H9 (cell line): Measurements from ENCODE around the gene LARGE1. TPM values are rescaled to one million over a fixed set of nuclear protein-coding genes. Genes with fewer than 3 reads are reported as not detected.

ENCODE experiments used
- DNase-seq: peaks from one replicate; pipeline ENCODE4 v3.0.0-alpha.2; 2017
- H2AFZ ChIP-seq: one replicate; pipeline ENCODE4 v1.6.1; 2013; ENCODE audit warnings: mild to moderate bottlenecking, low read length, control low read depth, moderate library complexity
- H2AK5ac ChIP-seq: 2 replicates; pipeline ENCODE4 v1.6.1; 2013; ENCODE audit warnings: low read length, control low read depth, mixed read lengths; ENCODE audit not compliant: insufficient read length
- H2BK120ac ChIP-seq: one replicate; pipeline ENCODE4 v1.6.1; 2013; ENCODE audit warnings: low read depth, mild to moderate bottlenecking, low read length, control low read depth, inconsistent platforms; ENCODE audit not compliant: poor library complexity, severe bottlenecking
- H2BK12ac ChIP-seq: 2 replicates; pipeline ENCODE4 v1.6.1; 2013; ENCODE audit warnings: low read length, control low read depth, mixed read lengths, low read depth; ENCODE audit not compliant: insufficient read length
- H2BK15ac ChIP-seq: 2 replicates; pipeline ENCODE4 v1.6.1; 2013; ENCODE audit warnings: low read depth, low read length, control low read depth
- H2BK20ac ChIP-seq: one replicate; pipeline ENCODE4 v1.6.1; 2013; ENCODE audit warnings: low read depth, mild to moderate bottlenecking, low read length, control low read depth, inconsistent platforms; ENCODE audit not compliant: poor library complexity, severe bottlenecking
- H2BK5ac ChIP-seq: 2 replicates; pipeline ENCODE4 v1.6.1; 2013; ENCODE audit warnings: low read length, control low read depth, mixed read lengths; ENCODE audit not compliant: insufficient read length
- H3K14ac ChIP-seq: 2 replicates; pipeline ENCODE4 v1.6.1; 2013; ENCODE audit warnings: low read length, control low read depth; ENCODE audit not compliant: insufficient read depth
- H3K18ac ChIP-seq: 2 replicates; pipeline ENCODE4 v1.6.1; 2013; ENCODE audit warnings: low read depth, mild to moderate bottlenecking, mixed read lengths, low read length, control low read depth; ENCODE audit not compliant: insufficient read length
- H3K23ac ChIP-seq: 2 replicates; pipeline ENCODE4 v1.6.1; 2013; ENCODE audit warnings: low read length, control low read depth, mixed read lengths, low read depth; ENCODE audit not compliant: insufficient read length
- H3K23me2 ChIP-seq: 2 replicates; pipeline ENCODE4 v1.6.1; 2013; ENCODE audit warnings: low read depth, mild to moderate bottlenecking, mixed read lengths, low read length, control low read depth; ENCODE audit not compliant: insufficient read length, poor library complexity, severe bottlenecking
- H3K27ac ChIP-seq: 2 replicates; pipeline ENCODE4 v1.5.1; 2013; ENCODE audit warnings: low read length, control low read depth, mixed read lengths, low read depth; ENCODE audit not compliant: insufficient read length
- H3K27me3 ChIP-seq: 2 replicates; pipeline ENCODE4 v1.6.1; 2013; ENCODE audit warnings: low read length, control low read depth, inconsistent platforms; ENCODE audit not compliant: insufficient read depth
- H3K4ac ChIP-seq: 2 replicates; pipeline ENCODE4 v1.6.1; 2013; ENCODE audit warnings: low read depth, mild to moderate bottlenecking, control low read depth, inconsistent platforms, low read length, moderate library complexity
- H3K4me1 ChIP-seq: 2 replicates; pipeline ENCODE4 v1.6.1; 2013; ENCODE audit warnings: low read length, control low read depth, inconsistent platforms; ENCODE audit not compliant: insufficient read depth
- H3K4me2 ChIP-seq: 2 replicates; pipeline ENCODE4 v1.6.1; 2013; ENCODE audit warnings: low read length, control low read depth, mixed read lengths; ENCODE audit not compliant: insufficient read length, insufficient read depth
- H3K56ac ChIP-seq: 2 replicates; pipeline ENCODE4 v1.6.1; 2013; ENCODE audit warnings: low read depth, mild to moderate bottlenecking, mixed read lengths, low read length, control low read depth; ENCODE audit not compliant: insufficient read length
- H3K79me1 ChIP-seq: 2 replicates; pipeline ENCODE4 v1.6.1; 2013; ENCODE audit warnings: low read depth, mild to moderate bottlenecking, moderate library complexity, low read length, control low read depth, inconsistent platforms; ENCODE audit not compliant: insufficient read depth, poor library complexity, severe bottlenecking
- H3K79me2 ChIP-seq: 2 replicates; pipeline ENCODE4 v1.6.1; 2013; ENCODE audit warnings: low read length, control low read depth, inconsistent platforms; ENCODE audit not compliant: insufficient read depth
- H3K9ac ChIP-seq: 2 replicates; pipeline ENCODE4 v1.6.1; 2013; ENCODE audit warnings: low read length, control low read depth, mixed read lengths; ENCODE audit not compliant: insufficient read length; ENCODE audit errors: extremely low read depth
- H3K9me3 ChIP-seq: one replicate; pipeline ENCODE4 v1.6.1; 2013; ENCODE audit warnings: low read depth, low read length, inconsistent platforms; ENCODE audit not compliant: control insufficient read depth
- H3T11ph ChIP-seq: one replicate; pipeline ENCODE4 v1.6.1; 2013; ENCODE audit warnings: mild to moderate bottlenecking, low read length, control low read depth, inconsistent platforms
- H4K20me1 ChIP-seq: one replicate; pipeline ENCODE4 v1.6.1; 2013; ENCODE audit not compliant: control insufficient read depth, insufficient read length, insufficient read depth
- H4K5ac ChIP-seq: 2 replicates; pipeline ENCODE4 v1.6.1; 2013; ENCODE audit warnings: low read depth, mild to moderate bottlenecking, mixed read lengths, low read length, control low read depth; ENCODE audit not compliant: insufficient read length
- H4K8ac ChIP-seq: replicated peaks from 2 replicates; pipeline ENCODE4 v1.6.1; 2013; ENCODE audit warnings: low read length, control low read depth, mixed read lengths, low read depth; ENCODE audit not compliant: insufficient read length
- H4K91ac ChIP-seq: 2 replicates; pipeline ENCODE4 v1.6.1; 2013; ENCODE audit warnings: low read depth, mild to moderate bottlenecking, moderate library complexity, mixed read lengths, low read length, control low read depth; ENCODE audit not compliant: insufficient read length
- H3K27ac Mint-ChIP-seq, 3 experiments: 2 replicates in 2 of 3; 3 replicates in 1 of 3; pipeline ENCODE4 v1.8.0; 2020 to 2021; ENCODE audit warnings: mixed read lengths in 3 of 3, mild to moderate bottlenecking in 1 of 3, moderate library complexity in 1 of 3
- H3K27me3 Mint-ChIP-seq: 2 replicates; pipeline ENCODE4 v1.8.0; 2021; ENCODE audit warnings: low read depth, mild to moderate bottlenecking, moderate library complexity, mixed read lengths
- H3K36me3 Mint-ChIP-seq, 3 experiments: 2 replicates in 2 of 3; 3 replicates in 1 of 3; pipeline ENCODE4 v1.8.0; 2020 to 2021; ENCODE audit warnings: low read depth in 3 of 3, mixed read lengths in 3 of 3; ENCODE audit not compliant: insufficient read depth in 1 of 3
- H3K4me1 Mint-ChIP-seq, 2 experiments: 2 replicates each; pipeline ENCODE4 v1.8.0; 2020; ENCODE audit warnings: mixed read lengths in 2 of 2
- H3K4me3 Mint-ChIP-seq, 2 experiments: 2 replicates in 1 of 2; 3 replicates in 1 of 2; pipeline ENCODE4 v1.8.0; 2020 to 2021; ENCODE audit warnings: mild to moderate bottlenecking in 2 of 2, mixed read lengths in 2 of 2, moderate library complexity in 1 of 2
- H3K9me3 Mint-ChIP-seq, 2 experiments: 2 replicates in 1 of 2; 3 replicates in 1 of 2; pipeline ENCODE4 v1.8.0; 2020; ENCODE audit warnings: mild to moderate bottlenecking in 2 of 2, mixed read lengths in 2 of 2, moderate library complexity in 1 of 2
- WGBS: extraction: QIAGEN DNeasy Blood & Tissue Kit; methylation state at CpG from one replicate; pipeline ENCODE4 v1.1.7; 2013; ENCODE audit warnings: missing lambda C conversion rate, low lambda C conversion rate, mixed read lengths; ENCODE audit not compliant: insufficient read length; ENCODE audit errors: extremely low coverage; 5-methylcytosine and 5-hydroxymethylcytosine counted together
- total RNA-seq: library from RNA; stranded (reverse); gene quantifications from 2 replicates; pipeline ENCODE4 v1.2.1, GENCODE V29; 2021
- TF ChIP-seq, protein P1 (sequence below): fragments of 200-600 bp; sonication (generic); conservative IDR thresholded peaks from 3 replicates; pipeline ENCODE4 v1.8.0; 2021; ENCODE audit warnings: antibody characterized with exemption, mild to moderate bottlenecking

Gene LARGE1
- total RNA-seq, 1 experiment from 2014 or later: 43.5 TPM

DNA sequence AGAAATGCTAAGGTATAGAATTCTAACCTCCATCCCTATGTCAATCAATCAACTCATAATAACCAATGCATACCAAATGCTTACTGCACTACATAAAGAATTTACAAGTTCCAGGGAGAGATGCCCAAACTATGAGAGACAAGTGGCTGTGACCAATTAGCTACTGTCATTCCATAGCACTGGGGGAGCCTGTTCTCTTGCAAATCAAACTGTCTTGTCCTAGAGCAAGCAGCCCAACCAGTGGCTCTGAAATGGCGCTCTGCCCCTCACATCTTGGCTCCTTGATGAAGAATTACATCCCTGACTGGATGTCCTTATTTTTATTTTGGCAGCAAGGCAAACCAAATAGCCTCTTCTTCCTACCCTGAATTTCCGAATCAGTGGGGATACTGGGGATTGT lies 589.7 kb downstream of the LARGE1 start:
- Mint-ChIP-seq H3K4me1 (peaks cover 8 to 15% of the 10 kb centered on the region in 2 experiments), H3K36me3 (peaks cover under 1 to 6% (median 2%) of the 10 kb centered on the region in 3 experiments; a peak in 6 of 7 replicates), H3K4me3 (no peak overlapping the region), H3K27ac (no peak overlapping the region), H3K9me3 (no peaks in the 10 kb centered on the region), H3K27me3 (no peaks in the 10 kb centered on the region; the same call in 1 of the 2 replicates)
- no peak overlapping the region for H2BK120ac ChIP-seq
- no peaks in the 10 kb centered on the region for H3K79me1 ChIP-seq
- no peak overlapping the region for H4K8ac ChIP-seq
- no peak overlapping the region for H3K18ac ChIP-seq
- no peak overlapping the region for H2BK12ac ChIP-seq
- no peaks in the 10 kb centered on the region for H3K9me3 ChIP-seq
- WGBS: no CpG with 5 or more reads among the region's 2 CpGs
- no peak overlapping the region for H3K4ac ChIP-seq
- H3K56ac ChIP-seq: no peak overlapping the region
- DNase-seq: no peak
- no peaks in the 10 kb centered on the region for H3K23me2 ChIP-seq
- H3K79me2 ChIP-seq: no peaks in the 10 kb centered on the region
- no peak overlapping the region for H3K23ac ChIP-seq
- TF ChIP-seq, protein P1, sequence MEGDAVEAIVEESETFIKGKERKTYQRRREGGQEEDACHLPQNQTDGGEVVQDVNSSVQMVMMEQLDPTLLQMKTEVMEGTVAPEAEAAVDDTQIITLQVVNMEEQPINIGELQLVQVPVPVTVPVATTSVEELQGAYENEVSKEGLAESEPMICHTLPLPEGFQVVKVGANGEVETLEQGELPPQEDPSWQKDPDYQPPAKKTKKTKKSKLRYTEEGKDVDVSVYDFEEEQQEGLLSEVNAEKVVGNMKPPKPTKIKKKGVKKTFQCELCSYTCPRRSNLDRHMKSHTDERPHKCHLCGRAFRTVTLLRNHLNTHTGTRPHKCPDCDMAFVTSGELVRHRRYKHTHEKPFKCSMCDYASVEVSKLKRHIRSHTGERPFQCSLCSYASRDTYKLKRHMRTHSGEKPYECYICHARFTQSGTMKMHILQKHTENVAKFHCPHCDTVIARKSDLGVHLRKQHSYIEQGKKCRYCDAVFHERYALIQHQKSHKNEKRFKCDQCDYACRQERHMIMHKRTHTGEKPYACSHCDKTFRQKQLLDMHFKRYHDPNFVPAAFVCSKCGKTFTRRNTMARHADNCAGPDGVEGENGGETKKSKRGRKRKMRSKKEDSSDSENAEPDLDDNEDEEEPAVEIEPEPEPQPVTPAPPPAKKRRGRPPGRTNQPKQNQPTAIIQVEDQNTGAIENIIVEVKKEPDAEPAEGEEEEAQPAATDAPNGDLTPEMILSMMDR: no peak
- no peak overlapping the region for H2AK5ac ChIP-seq
- no peak overlapping the region for H3K27ac ChIP-seq
- H2BK20ac ChIP-seq: no peak overlapping the region
- no peak overlapping the region for H3T11ph ChIP-seq
- H4K91ac ChIP-seq: no peak overlapping the region
- H3K14ac ChIP-seq: no peak overlapping the region
- H4K20me1 ChIP-seq: no peaks in the 10 kb centered on the region
- no peaks in the 10 kb centered on the region for H3K4me1 ChIP-seq
- H2BK5ac ChIP-seq: no peak overlapping the region
- no peak overlapping the region for H3K9ac ChIP-seq
- H4K5ac ChIP-seq: no peak overlapping the region
- H2AFZ ChIP-seq: no peak overlapping the region
- H2BK15ac ChIP-seq: no peak overlapping the region
- H3K27me3 ChIP-seq: no peaks in the 10 kb centered on the region
- no peak overlapping the region for H3K4me2 ChIP-seq
